ENCODE measurements around the gene RACGAP1.
"Not testable (repeated sequence)": the region's sequence is repeated elsewhere in the genome, so short reads cannot be mapped to it uniquely, and the experiment has no call there.

Gene RACGAP1

DNA sequence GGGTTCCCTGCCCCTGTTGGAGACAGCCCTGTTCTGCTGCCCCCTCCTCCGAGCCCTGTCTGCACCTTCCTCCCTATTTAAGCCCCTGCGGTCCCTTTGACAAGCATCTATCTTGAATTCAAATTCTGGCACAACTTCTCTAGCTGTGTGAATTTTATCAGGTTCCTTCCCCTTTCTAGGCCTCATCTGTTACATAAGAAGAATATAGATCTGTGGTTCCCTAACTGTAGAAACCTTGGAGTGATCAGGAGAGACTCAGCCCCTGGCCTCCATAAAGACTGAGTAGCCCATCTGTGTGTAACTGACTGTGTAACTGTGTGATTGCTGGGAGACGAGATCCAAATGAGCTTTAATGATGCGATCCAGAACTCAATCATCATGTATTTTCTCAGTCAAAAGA, 13.0 kb upstream of the RACGAP1 start:
- in situ Hi-C loops (cut with HindIII; ENCODE audit: low sequenced_read_pairs): no loop called here

DNA sequence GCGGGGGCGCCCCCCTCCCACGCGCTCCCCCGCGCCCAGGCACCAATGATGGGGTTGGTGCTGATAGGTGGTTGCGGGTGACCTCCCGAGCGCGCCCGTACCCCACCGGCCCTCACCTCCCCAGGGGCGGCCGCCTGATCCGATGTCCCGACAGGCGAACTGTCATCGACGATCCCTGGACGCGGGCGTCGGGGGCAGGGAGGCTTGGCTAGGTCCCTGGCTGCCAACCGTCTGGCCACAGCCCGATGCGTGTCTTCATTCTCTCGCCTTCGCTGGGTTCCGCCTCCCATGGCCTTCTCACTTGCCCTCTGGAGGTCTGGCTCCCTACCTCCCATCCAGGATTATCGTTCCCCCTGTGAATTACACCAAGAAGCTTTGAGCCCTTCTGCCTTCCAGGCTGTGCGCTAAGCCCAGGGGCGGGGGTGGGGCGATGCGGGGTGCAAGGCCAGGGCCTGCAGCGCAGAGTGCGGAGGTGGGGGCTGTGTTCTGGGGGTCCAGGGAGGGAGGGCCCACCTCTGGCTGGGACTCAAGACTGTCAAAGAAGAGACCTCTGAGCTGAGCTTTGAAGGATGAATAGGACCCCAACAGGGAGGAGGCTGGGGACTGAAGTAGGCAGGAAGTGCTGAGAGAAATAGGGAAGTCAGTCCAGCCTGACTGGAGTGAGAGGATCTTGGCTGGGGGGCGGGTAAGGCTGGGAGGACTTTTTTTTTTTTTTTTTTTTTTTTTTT, 7.7 kb upstream of the RACGAP1 start:
- in situ Hi-C loops (cut with HindIII; ENCODE audit: low sequenced_read_pairs): no loop called here

DNA sequence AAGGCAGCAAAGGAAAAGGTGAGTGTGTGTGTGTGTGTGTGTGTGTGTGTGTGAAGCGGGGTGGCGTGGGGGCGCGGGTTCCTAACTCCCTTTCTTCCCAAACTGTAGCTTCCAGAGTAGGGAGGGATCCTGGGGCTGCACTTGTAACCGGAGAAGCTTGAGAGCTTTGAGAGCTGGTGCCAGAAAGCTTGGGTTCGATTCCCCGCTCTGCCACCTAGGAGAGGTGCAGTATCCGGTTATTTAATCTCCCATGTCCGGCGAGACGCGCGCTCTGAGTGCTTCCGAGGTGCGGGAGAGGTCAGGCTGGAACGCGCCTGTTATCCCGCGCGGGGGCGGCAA, 7.2 kb upstream of the RACGAP1 start:
- in situ Hi-C loops (cut with HindIII; ENCODE audit: low sequenced_read_pairs): no loop called here

DNA sequence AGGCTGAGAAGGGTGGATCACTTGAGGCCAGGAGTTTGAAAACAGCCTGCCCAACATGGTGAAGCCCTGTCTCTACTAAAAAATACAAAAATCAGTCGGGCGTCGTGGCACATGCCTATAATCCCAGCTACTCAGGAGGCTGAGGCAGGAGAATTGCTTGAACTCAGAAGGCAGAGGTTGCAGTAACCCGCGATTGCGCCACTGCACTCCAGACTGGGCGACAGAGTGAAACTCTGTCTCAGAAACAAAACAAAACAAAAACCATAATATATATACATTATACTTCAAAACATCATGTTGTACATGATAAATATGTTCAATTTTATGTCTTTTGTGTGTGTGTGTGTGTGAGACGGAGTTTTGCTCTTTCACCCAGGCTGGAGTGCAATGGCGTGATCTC, 5.2 kb upstream of the RACGAP1 start:
- in situ Hi-C loops (cut with HindIII; ENCODE audit: low sequenced_read_pairs): not testable (repeated sequence)

DNA sequence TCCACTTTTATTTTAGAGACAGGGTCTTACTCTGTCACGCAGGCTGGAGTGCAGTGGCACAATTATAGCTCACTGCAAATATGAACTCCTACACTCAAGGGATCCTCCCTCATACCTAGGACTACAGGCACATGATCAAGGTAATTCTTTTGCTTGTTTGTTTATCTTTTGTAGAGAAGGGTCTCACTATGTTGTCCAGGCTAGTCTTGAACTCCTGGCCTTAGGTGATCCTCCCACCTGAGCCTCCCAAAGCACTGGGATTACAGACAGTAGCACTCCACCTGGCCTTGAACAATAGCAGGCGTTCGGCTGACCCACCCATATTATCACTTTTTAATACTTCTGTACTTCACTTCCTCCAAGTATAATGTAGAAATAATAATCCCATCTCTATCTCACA, 1.4 kb upstream of the RACGAP1 start:
- in situ Hi-C loops (cut with HindIII; ENCODE audit: low sequenced_read_pairs): no loop called here

DNA sequence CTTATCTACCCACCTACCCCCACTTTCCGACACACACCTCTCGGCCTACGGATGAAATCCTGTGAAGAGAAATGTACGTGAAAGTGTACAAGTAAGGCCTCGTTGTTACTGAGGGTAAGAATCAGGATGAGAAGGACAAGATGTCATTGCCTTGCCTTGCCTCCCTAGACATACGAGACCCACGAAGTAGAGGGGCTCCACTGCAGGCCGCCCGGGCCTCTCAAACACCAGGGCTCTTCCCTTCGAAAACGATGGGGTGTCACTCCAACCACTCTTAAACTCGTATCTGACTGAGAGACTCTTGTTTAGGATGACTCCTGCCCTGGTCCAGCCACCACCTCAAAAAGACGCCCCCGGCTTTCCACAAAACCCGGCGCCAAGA, 498 bp downstream of the RACGAP1 start:
- in situ Hi-C loops (cut with HindIII; ENCODE audit: low sequenced_read_pairs): no loop called here

DNA sequence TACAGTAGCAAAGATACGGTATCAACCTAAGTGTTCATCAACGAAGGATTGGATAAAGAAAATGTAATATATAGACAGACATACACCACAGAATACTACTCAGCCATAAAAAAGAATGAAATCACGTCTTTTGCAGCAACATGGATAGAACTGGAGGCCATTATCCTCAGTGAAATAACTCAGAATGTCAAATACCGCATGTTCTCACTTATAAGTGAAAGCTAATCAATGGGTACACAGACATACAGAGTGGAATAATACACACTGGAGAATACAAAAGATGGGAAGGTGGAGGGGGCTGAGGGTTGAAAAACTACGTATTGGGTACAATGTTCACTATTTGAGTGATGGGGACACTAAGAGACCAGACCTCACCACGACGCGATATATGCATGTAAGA, 1.1 kb downstream of the RACGAP1 start:
- in situ Hi-C loops (cut with HindIII; ENCODE audit: low sequenced_read_pairs): no loop called here

DNA sequence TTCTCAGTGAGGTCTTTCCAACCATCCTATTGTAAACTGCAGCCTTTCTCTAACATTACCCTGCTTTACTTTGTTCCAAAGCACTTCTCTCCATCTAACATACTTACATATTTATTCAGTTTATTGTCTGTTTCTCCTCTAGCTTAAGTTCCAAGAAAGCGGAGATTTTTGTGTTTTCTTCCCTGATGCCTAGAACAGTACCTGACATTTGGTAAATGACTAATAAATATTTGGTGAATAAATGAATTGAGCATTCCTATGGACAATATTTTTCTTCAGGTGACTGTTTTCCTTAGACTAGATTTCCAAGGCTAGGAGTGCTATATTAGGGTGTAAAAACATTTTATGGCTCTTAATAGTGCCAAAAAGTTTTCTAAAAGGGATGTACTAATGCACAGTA, 2.4 kb downstream of the RACGAP1 start:
- in situ Hi-C loops (cut with HindIII; ENCODE audit: low sequenced_read_pairs): no loop called here

DNA sequence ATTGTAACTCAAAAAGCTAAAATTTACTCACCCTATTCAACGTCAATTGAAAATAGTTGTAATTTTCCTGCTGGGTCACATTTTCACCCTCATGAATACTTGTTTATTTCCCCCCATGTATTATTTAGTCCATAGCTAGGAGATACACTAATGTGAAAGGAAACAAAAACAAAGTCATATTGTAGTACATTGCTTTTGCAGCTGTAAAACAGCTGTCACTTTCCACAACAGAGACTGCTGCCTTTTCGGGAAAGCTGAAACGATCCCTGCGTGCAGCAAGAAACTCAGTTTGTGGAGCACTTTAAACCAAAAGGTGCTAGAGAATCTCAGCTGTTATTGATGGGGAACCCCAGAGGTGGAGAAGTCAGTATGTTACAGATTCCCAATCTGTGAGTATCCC, 4.3 kb downstream of the RACGAP1 start:
- in situ Hi-C loops (cut with HindIII; ENCODE audit: low sequenced_read_pairs): no loop called here

DNA sequence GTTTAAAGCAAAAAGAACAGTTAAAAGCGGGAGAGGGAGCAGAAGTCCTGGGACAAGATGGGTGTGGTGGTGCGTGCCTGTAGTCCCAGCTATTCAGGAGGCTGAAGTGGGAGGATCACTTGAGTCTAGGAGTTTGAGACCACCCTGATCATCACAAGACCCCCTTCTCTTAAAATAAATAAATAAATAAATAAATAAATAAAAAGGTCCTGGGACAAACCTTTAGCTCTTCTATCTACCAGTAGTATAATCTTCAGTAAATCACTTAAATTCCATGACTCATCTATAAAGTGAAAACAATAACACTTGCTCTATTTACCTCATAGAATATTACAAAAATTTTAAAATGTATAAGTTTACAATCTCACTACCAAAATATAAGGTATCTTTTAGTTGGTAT, 5.8 kb downstream of the RACGAP1 start:
- in situ Hi-C loops (cut with HindIII; ENCODE audit: low sequenced_read_pairs): no loop called here

DNA sequence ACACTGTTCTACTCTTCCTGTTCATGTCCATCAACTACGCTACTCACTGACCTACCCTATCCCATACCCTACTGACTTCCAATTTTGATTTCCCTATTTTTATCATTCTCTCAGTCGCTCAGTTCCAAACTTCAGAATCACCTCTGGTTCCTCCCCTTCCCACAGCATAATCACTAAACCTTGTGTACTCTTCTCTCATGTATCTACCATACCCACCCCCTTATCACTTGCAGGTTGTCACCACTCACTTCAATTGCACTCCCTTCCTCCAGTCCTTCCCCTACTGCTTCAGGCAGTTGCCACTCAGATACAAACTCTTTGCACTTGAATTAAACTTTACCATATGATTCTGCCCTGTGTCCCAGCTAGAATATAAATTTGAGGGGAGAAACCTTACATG, 6.3 kb downstream of the RACGAP1 start:
- in situ Hi-C loops (cut with HindIII; ENCODE audit: low sequenced_read_pairs): no loop called here

DNA sequence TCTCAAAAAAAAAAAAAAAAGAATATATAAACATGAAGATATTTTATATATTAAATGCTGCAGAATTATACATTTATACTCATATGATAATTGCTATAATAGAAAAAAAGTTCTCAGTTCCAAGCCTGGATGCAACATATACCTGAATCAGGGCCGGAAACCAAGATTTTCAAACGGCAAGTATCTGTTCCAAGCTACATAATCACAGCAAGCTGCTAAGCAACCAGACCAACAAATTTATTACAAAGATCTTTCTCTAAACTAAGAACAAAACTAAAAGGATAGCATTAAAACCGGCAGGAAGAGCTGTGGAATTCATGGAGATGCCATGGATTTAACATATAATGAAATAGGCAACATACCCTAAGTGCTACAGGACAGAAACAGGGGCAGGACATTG, 7.1 kb downstream of the RACGAP1 start:
- in situ Hi-C loops (cut with HindIII; ENCODE audit: low sequenced_read_pairs): no loop called here

DNA sequence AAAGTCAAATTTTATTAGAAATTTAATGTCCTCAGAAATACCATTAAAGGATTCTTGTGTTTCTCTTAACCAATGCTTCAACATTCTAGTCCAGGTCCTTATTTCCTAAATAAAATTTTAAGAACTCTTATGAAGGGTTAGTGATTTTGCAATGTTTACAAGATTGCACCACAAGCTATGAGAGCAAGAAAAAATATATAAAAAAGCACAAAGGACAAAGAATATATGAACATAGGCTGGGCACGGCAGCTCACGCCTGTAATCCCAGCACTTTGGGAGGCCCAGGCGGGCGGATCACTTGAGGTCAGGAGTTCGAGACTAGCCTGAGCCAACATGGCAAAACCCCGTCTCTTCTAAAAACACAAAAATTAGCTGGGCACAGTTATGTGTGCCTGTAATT, 7.7 kb downstream of the RACGAP1 start:
- in situ Hi-C loops (cut with HindIII; ENCODE audit: low sequenced_read_pairs): no loop called here

DNA sequence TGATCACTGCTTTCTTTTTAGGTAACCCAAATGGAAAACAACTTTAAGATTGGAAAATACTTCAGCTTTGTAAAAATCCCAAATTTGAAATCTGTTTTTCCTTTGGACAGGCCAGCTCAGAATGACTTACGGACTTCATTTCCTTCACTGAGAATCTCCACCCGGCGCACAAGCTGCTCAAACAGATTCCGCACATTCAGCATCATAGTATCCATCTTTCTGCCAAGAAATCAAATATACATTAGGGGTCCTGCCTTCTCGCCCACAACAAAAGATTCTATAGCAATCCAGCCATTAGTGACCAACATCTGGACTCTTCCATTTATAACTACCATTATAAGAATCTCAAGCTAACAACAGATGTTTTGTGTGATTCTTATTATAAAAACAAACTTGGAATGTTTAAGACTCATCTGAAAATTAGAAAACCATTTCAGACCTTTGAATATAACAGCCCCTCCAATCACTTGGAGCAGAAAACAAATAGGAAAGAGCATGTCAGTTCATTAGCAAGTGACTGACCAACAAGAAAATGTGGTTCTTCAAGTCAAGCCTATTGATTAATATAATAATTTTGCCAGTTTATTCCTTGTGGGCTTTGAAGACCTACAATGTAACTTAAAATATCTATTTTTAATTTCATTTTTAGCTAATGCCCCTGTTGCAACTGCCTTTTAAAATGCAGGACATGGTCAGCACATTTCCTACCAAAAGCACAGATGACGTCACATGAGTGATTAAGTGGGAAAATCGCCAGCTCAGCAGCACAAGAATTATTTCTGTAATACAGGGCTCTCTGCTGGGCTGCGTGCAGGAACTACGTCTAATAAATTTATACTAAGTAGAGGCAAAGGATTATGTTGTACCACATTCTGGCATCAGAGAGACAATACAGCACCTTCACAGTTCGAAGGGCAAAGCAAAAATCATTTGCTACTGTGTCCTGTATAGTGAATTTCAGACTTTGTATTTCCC, 8.5 kb downstream of the RACGAP1 start:
- in situ Hi-C loops (cut with HindIII; ENCODE audit: low sequenced_read_pairs): no loop called here

DNA sequence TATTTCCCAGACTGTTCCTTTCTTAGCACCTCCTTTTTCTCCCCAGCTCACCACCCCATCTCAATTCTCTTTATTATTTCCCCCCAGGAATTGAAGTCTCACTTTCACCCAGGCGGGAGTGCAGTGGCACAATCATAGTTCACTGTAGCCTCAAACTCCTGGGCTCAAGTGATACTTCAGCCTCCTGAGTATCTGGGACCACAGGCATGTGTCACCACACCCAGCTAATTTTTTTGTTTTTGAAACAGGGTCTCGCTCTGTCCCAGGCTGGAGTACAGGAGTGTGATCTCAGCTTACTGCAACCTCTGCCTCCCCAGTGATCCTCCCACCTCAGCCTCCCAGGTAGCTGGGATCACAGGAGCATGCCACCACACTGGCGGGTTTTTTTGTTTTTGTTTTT, 11.0 kb downstream of the RACGAP1 start:
- in situ Hi-C loops (cut with HindIII; ENCODE audit: low sequenced_read_pairs): no loop called here

DNA sequence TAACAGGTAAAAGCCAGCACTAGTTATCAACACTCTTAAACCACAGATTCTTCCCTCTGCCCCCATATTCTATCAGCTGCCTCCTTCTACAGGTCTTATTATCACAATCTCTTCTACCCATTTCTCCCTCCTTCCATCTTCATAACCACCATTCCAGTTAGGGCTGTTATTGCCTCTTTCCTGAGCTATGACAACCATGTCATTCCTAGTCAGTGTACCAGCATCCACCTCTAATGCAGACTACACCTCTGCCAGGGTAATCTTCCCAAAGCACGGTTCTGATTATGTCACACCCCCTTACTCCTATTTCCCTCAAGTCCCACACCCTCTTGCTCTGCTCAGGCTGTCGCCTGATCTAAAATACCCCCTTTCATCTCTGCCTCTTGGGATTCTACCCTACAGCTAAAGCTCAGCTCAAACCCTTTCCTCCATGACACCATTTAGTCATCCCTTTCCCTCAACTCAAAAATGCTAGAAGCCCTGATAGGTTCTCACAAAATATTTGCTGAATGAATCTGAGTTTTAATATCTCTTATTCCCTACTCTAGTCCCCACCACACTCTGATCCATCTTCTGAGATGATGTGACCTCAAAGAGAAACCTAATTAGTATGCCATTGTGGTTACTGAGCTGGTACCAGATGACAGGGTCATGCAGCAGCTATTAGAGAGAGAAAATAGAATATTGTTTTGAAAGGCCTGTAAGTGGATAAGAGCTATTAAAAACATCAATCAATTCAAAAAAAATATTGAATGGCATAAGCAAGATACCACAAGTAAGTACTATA, 11.7 kb downstream of the RACGAP1 start:
- in situ Hi-C loops (cut with HindIII; ENCODE audit: low sequenced_read_pairs): no loop called here

DNA sequence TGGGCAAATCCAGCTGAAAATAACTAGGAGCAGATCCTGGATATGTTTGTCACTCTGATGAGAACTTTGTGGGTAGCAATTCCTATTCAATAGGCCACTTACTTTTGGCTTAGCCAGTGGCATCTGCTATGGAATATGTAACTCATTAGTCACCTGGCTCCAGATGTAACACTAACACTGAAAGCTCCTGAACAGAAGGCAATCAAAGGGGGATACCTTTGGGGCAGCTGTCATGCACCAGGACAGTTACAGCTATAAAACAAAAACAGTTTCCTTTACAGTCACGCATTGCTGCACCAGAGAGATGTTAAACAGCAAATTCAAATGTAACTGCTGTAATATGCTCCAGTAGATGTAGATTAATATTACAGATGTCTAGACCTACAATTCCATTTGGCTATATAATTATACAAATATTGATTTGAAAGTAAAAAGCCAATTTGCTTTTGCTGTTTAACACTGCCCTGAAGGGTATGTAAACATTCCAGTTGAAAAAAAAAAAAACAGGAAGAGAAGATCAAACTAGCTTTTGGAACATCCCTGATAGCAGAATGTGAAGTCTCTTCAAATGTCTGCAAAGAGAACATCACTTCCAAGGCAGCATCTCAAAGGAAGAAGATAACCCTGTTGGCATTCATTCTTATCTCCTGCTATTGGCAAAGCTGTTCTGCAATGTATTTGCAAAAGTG, 18.4 kb downstream of the RACGAP1 start:
- in situ Hi-C loops (cut with HindIII; ENCODE audit: low sequenced_read_pairs): loop anchor here (5.0 kb wide), 2 partner anchors 60 to 65 kb away; no protein-coding TSS in a partner anchor

DNA sequence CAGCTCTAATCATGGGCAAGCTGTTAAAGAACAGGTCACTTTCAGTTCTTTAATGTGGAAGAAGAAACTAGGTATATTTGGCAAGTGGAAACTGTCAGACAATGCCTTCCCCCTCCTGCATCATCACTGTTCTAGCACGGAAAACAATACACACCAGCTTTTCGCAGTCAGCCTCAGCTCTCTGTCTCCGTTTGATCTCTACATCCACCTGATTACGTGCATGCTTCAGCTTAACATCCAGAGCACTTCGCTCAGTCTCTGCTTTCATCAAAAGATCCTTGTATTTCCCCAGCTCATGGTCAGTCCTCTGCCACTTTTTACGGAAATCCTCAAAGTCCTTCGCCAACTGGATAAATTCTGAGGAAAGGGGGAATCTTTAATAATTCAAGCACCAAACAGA, 19.0 kb downstream of the RACGAP1 start:
- in situ Hi-C loops (cut with HindIII; ENCODE audit: low sequenced_read_pairs): loop anchor here (5.0 kb wide), 2 partner anchors 61 to 64 kb away; no protein-coding TSS in a partner anchor

DNA sequence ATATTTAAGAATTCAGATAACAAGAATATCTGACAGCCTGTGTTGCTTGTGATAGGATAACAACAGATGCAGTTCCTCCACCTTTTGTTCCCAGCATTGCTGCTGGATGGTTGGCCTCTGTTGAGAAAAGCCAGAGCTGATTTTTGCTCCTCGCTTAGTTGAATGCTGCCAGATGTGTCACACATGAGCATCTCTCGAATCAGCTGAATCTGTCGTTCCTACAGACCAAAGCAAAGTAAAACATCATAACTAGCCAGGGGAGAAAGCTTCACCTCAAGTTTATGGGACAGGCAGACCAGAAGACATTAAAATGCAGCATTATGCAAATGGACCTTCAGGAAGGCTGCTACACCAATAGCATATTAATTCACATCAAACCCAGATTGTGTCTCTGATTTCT, 20.1 kb downstream of the RACGAP1 start:
- in situ Hi-C loops (cut with HindIII; ENCODE audit: low sequenced_read_pairs): loop anchor here (5.0 kb wide), 2 partner anchors 62 to 63 kb away; no protein-coding TSS in a partner anchor

DNA sequence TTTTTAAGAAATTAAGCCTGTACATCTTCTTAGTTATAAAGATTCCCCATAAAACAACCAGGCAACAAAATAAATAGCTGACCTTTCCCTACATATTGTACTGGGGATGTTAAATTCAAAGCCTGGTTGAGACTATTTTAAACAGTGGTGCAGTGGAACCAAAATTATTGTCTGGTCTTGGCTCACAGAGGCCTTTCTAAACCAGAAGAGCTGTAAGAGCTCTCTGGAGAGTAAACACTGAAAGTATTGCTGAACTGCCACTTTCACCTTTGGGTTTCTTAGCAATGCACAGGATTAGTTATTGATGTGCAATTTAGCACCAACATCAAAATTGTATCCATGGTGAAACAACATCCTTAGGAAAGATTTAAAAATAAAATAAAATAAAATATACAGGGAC, 20.6 kb downstream of the RACGAP1 start:
- in situ Hi-C loops (cut with HindIII; ENCODE audit: low sequenced_read_pairs): loop anchor here (5.0 kb wide), 2 partner anchors 62 to 63 kb away; no protein-coding TSS in a partner anchor

DNA sequence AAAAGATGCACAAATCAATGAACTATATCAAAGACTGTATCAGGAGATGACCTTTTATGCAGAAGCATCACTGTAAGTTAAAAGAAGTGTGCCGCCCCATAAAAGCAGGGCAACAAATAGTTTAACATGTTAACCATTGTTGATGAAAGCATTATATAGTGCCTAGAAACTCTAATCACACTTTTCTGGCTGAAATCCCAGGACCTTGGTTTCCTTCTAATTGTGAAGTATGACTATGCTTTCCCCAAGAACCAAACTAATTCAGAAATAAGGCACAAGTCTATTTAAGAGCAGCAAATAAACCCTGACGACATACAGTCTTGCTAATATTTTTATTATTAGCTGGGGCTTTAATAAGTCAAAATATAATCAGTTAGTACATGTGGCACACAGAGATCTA, 21.7 kb downstream of the RACGAP1 start:
- in situ Hi-C loops (cut with HindIII; ENCODE audit: low sequenced_read_pairs): no loop called here
